Upper lobe of left lung (tissue), 6 donors: ENCODE data around the gene FXR2. TPM values are rescaled to one million over a fixed set of nuclear protein-coding genes. Genes with fewer than 3 reads are reported as not detected.

Experiments used
- ATAC-seq, 2 donors: fragments of 200-7000 bp; cut with Tn5 transposase; one replicate each; pipeline ENCODE4 v1.9.1; 2022; ENCODE audit warnings: mild to moderate bottlenecking in 2 of 2, moderate library complexity in 2 of 2; ENCODE audit not compliant: low FRiP score in 2 of 2
- DNase-seq, 2 donors: peaks; one replicate each; pipeline ENCODE4 v3.0.0-alpha.2; 2019 to 2020
- H3K27ac ChIP-seq, 4 donors: fragments of 200-600 bp; sonication (generic); one replicate each; pipeline ENCODE4 v1.5.1; 2016 to 2019
- H3K27me3 ChIP-seq, 4 donors: fragments of 200-600 bp; sonication (generic); one replicate each; pipeline ENCODE4 v1.5.1; 2017 to 2019
- H3K36me3 ChIP-seq, 4 donors: fragments of 200-600 bp; sonication (generic); one replicate each; pipeline ENCODE4 v1.5.1; 2016 to 2019
- H3K4me1 ChIP-seq, 4 donors: fragments of 200-600 bp; sonication (generic); one replicate each; pipeline ENCODE4 v1.5.1; 2018 to 2019
- H3K4me3 ChIP-seq, 4 donors: fragments of 200-600 bp; sonication (generic); one replicate each; pipeline ENCODE4 v1.5.1; 2017 to 2019; ENCODE audit warnings: mild to moderate bottlenecking in 2 of 4, moderate library complexity in 1 of 4
- H3K9me3 ChIP-seq, 4 donors: fragments of 200-600 bp; sonication (generic); one replicate each; pipeline ENCODE4 v1.5.1; 2018 to 2019
- CTCF ChIP-seq, 6 experiments: fragments of 450-650 bp in 4 of 6; fragments of 200-600 bp in 2 of 6; sonication (generic) in 2 of 6; IDR thresholded peaks; one replicate each; pipeline ENCODE4 v1.5.1; 2016 to 2019; ENCODE audit warnings: antibody characterized with exemption in 6 of 6
- EP300 ChIP-seq, 4 donors: sonication (generic); formaldehyde crosslinking; IDR thresholded peaks; one replicate each; pipeline ENCODE4 v1.5.1; 2017; ENCODE audit warnings: antibody characterized with exemption in 4 of 4, control low read depth in 2 of 4
- POLR2A ChIP-seq, 4 donors: fragments of 450-650 bp; IDR thresholded peaks; one replicate each; pipeline ENCODE4 v1.5.1; 2016 to 2017; ENCODE audit warnings: antibody characterized with exemption in 4 of 4, mild to moderate bottlenecking in 2 of 4
- POLR2AphosphoS5 ChIP-seq, 2 donors: sonication (generic); formaldehyde crosslinking; IDR thresholded peaks; one replicate each; pipeline ENCODE4 v1.5.1; 2017; ENCODE audit warnings: antibody characterized with exemption in 2 of 2
- WGBS, 2 donors: methylation state at CpG; one replicate each; pipeline ENCODE4 v1.1.5; 2017 to 2018; 5-methylcytosine and 5-hydroxymethylcytosine counted together
- total RNA-seq, 6 donors: library from RNA; depleted of rRNA in 4 of 6; stranded (reverse); fragments of >200 nt in 4 of 6; gene quantifications; one replicate each; pipeline versions ENCODE4 v1.1.0 to v1.2.1, GENCODE V29; 2016 to 2021
- donor health status: DM: no; HTN: no; CAD: no; lungs with moderate emphysema.
- donor health status: DM: no; HTN: yes; CAD: no; lungs with severe emphysema.

Gene FXR2
- total RNA-seq, 6 donors from 2014 or later = 35.6 to 46.1 (median 38.4) TPM

GRCh38 chr17:7631398-7632380, 17.0 kb upstream of the FXR2 start:
- no peak overlapping the region for H3K4me3 ChIP-seq
- peaks cover 8 to 13% (median 9%) of the 10 kb centered on the region in 4 donors for H3K4me1 ChIP-seq
- ATAC-seq (no peak), DNase-seq (no peak)
- no peaks in the 10 kb centered on the region for H3K36me3 ChIP-seq
- no peak overlapping the region for H3K27ac ChIP-seq
- WGBS, 2 donors = 76 to 81% methylated on average over 11 of the region's 11 CpGs
- no peak for TF ChIP-seq POLR2AphosphoS5 (IDR thresholded peaks at IDR 0.05)
- TF ChIP-seq CTCF (IDR thresholded peaks at IDR 0.05) = no peak
- no peak for TF ChIP-seq POLR2A (IDR thresholded peaks at IDR 0.05)
- no peak for TF ChIP-seq EP300 (IDR thresholded peaks at IDR 0.05)
- H3K27me3 ChIP-seq = no peaks in the 10 kb centered on the region
- no peaks in the 10 kb centered on the region for H3K9me3 ChIP-seq

- Histone ChIP-seq H3K27ac (no peak within 1 kb of the TSS), H3K27me3 (no peaks in the 10 kb centered on the region), H3K4me1 (peaks cover 9 to 20% (median 15%) of the 10 kb centered on the region in 4 donors), H3K9me3 (no peaks in the 10 kb centered on the region), H3K4me3 (no peak within 1 kb of the TSS), H3K36me3 (peaks cover 0 to 7% (median 0%) of the 10 kb centered on the region in 4 donors)
- ATAC-seq (no peak), DNase-seq (no peak)
- 84% methylated on average over 13 of the region's 13 CpGs for WGBS, 2 donors
- TF ChIP-seq POLR2A (IDR thresholded peaks at IDR 0.05) (no peak), EP300 (IDR thresholded peaks at IDR 0.05) (no peak), CTCF (IDR thresholded peaks at IDR 0.05) (no peak), POLR2AphosphoS5 (IDR thresholded peaks at IDR 0.05) (no peak)
These were observed 15.4 kb upstream of the FXR2 start, which contains the start of gene SHBG for GRCh38 chr17:7629939-7630571. Gene SHBG (plus strand): TSS chr17:7630135. CDS start chr17:7630173, 38 bp downstream.

GRCh38 chr17:7627250-7628121, 12.8 kb upstream of the FXR2 start, which contains the start of gene SAT2:
Gene SAT2 (minus strand): TSS chr17:7627821. CDS start chr17:7627635, 186 bp downstream.
- TF ChIP-seq POLR2A (IDR thresholded peaks at IDR 0.05) = peak in 3 of 4 donors; percentile 55 to 87 (median 59)
- TF ChIP-seq POLR2AphosphoS5 (IDR thresholded peaks at IDR 0.05) = peak; percentile 58 to 84
- TF ChIP-seq CTCF (IDR thresholded peaks at IDR 0.05) = no peak
- peaks cover 9 to 20% (median 15%) of the 10 kb centered on the region in 4 donors for H3K4me1 ChIP-seq
- ATAC-seq (peak; percentile 97 to 99), DNase-seq (peak; percentile 93 to 94)
- H3K27me3 ChIP-seq = no peaks in the 10 kb centered on the region
- peaks cover 0 to 7% (median 0%) of the 10 kb centered on the region in 4 donors for H3K36me3 ChIP-seq
- H3K4me3 ChIP-seq = peak within 1 kb of the TSS; percentile 65 to 82 (median 76)
- 2% methylated on average over 18 to 52 of the region's 54 CpGs for WGBS, 2 donors
- H3K9me3 ChIP-seq = no peaks in the 10 kb centered on the region
- H3K27ac ChIP-seq = peak within 1 kb of the TSS; percentile 86 to 96 (median 92)

GRCh38 chr17:7626956-7627249, 12.2 kb upstream of the FXR2 start:
- H3K36me3 ChIP-seq = peaks cover 0 to 7% (median 0%) of the 10 kb centered on the region in 4 donors
- DNase-seq (no peak), ATAC-seq (peak in 1 of 2 donors; percentile 6)
- no peaks in the 10 kb centered on the region for H3K9me3 ChIP-seq
- WGBS, 2 donors = 35 to 39% methylated on average over 6 of the region's 6 CpGs
- TF ChIP-seq EP300 (IDR thresholded peaks at IDR 0.05) = no peak
- no peak for TF ChIP-seq POLR2A (IDR thresholded peaks at IDR 0.05)
- TF ChIP-seq CTCF (IDR thresholded peaks at IDR 0.05) = no peak
- TF ChIP-seq POLR2AphosphoS5 (IDR thresholded peaks at IDR 0.05) = no peak
- peaks cover 9 to 20% (median 15%) of the 10 kb centered on the region in 4 donors for H3K4me1 ChIP-seq
- peak overlapping the region; percentile 86 to 96 (median 92) for H3K27ac ChIP-seq
- H3K27me3 ChIP-seq = no peaks in the 10 kb centered on the region
- H3K4me3 ChIP-seq = peak overlapping the region; percentile 65 to 82 (median 76)
